COLO829 (cell line): Measurements from ENCODE around the gene TNFRSF11A.

ENCODE experiments used
- DNase-seq: peaks from one replicate; pipeline ENCODE4 v3.0.0; 2012; ENCODE audit warnings: low spot score

The TNFRSF11A gene

GRCh38 chr18:62384068-62384467 is 59.0 kb downstream of the TNFRSF11A start:
- no peak for DNase-seq

GRCh38 chr18:62384610-62385097 is 59.5 kb downstream of the TNFRSF11A start:
- no peak for DNase-seq

- DNase-seq, result no peak
These were observed 61.0 kb downstream of the TNFRSF11A start for GRCh38 chr18:62386091-62386490.

DNA sequence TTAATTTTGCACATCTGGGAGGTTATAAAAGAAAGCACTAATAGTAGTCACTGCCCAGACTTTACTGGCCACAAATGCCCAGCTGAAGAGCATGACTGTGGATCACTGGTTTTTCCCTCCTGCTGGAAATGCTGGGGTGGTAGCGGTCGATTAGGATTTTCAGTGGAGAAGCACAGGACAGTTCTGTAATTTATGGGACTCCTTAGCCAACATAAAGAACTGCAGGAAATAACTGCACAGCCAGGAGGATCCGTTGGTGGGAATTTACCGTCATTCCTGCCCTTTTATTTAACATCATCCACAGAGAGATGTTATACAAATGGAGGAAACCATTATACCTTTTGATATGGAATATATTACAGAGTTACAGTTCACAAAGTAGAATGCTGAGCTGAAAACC is 61.5 kb downstream of the TNFRSF11A start:
- no peak for DNase-seq

GRCh38 chr18:62387257-62387656 is 62.1 kb downstream of the TNFRSF11A start:
- DNase-seq, result no peak

DNA sequence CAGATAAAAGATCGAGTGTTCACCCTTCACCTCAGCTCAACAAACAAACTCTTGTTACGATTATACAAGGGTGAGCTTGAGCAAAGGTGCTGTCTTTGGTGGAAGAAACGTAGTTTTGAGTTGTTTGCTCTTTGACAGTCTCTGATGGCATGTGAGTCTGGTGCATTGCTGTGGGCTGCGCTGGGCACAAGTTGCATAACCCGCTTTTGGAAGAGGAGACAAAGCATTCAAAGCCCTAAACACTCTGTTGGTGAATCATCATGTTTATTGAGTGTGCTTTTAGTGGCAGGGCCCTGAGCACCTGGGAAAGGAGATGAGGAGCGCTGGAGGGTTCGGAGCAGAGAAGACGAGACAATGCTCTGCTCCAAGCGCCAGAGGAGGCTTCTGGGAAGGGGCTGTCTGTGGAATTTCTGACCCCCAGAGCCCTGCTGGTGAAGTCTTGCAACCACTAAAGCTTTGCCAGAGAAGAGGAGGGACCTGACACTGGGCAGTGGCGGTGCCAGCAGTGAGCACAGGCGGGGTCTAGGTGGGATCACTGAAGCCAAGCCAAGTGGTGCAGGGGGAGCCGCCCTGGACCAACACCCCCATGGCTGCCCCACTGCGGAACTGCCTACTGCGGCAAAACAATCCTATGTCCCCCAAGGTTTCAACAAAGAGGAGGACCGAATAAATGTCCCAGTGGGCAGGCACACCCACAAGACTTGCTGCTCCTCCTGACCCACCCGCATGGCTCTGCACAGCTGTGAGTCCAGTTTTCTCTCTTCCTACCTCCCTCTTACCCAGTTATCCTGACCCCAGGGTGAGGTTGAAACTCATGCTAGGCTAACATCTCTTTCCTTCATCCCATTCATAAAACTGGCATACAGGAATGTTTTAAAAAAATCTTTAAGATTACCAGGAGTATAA is 64.0 kb downstream of the TNFRSF11A start:
- no peak for DNase-seq

GRCh38 chr18:62389761-62390481 is 64.8 kb downstream of the TNFRSF11A start:
- DNase-seq, result no peak

DNA sequence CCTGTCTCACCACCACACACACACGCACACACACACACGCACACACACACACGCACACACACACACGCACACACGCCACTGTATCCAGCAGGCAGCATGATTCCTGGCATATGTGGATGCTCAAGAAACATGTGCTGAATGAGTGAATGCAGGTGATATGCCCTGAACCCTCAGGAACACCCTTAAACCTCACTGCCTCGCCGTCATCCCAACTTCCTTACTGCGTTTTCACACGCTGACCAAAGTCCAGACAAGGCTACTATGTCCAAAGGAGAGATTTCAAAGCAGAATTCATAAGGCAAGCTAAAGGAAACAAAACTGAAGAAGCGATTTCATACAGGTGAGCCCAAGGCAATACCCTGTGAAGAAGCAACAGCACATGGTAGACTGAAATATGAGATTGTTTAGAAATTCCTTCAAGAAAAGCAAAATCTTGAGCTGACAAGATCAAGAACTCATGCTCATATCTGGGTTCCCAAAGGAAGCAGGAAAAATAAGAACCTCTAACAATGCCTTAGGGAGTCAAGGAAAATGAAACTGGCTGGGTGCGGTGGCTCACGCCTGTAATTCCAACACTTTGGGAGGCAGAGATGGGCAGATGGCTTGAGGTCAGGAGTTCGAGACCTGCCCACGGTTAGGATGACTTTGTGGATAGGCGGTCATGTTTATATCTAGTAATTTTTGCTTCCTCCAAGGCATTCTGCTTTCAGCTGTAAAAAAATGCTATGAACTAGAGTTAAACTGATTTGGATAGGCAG is 69.1 kb downstream of the TNFRSF11A start:
- no peak for DNase-seq

GRCh38 chr18:62396381-62396780 is 71.3 kb downstream of the TNFRSF11A start:
- DNase-seq, result no peak

DNA sequence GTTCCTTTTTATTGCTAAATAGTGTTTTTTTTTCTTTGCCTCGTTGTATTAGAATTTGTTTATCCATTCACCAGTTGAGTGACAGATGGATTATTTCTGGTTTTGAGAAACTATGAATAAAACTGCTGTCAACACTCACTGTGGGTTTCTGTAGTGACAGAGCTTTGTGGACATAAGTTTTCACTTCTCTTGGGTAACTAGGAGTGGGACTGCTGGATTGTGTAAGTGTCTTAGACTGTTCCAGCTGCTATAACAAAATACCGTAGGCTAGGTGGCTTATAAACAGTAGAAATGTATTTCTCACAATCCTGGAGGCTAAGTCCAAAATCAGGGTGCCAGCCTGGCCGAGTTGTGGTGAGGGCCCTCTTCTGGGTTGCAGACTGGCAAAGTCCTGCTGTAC is 71.9 kb downstream of the TNFRSF11A start:
- no peak for DNase-seq

DNA sequence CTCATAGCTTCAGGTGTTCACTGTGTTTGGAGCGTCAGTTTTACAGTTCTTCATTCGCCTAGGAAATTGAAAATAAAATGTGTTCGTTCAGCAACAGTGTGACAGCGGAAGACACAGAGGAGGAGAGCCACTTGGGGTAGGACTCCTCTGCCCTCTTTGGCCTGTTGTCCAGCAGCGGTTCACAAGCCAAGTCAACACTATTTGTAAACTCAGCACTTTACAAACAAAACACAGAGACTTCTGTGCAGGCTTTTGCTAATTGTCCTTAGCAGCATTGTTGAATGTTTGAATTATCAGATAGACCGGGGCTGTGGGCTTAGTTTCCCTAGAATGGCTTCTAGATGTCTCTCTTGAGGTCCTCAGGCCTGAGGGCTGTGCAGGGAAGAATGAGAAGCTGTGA is 73.2 kb downstream of the TNFRSF11A start:
- DNase-seq, result no peak

DNA sequence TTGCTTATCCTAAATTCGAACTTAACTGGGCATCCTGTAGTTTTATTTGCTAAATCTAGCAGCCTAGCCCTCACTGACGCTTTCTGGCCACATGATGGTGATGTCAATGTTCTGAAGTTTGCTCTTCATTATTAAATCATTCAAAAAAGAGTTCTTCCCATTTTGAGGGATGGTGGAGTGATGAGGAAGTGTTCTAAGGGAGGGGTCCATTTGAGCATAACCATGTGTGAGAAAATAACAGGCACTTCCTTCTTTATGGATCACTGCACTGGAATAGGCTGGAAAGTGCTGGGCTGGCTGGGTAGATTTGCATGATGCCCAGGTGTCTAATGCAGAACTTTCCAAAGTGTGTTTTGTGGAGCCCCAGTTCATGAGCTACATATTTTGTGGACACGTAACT is 74.2 kb downstream of the TNFRSF11A start:
- no peak for DNase-seq

- DNase-seq, result no peak
These were observed 74.7 kb downstream of the TNFRSF11A start for GRCh38 chr18:62399781-62400308.

- DNase-seq, result no peak
These were observed 75.8 kb downstream of the TNFRSF11A start for GRCh38 chr18:62400916-62401315.

DNA sequence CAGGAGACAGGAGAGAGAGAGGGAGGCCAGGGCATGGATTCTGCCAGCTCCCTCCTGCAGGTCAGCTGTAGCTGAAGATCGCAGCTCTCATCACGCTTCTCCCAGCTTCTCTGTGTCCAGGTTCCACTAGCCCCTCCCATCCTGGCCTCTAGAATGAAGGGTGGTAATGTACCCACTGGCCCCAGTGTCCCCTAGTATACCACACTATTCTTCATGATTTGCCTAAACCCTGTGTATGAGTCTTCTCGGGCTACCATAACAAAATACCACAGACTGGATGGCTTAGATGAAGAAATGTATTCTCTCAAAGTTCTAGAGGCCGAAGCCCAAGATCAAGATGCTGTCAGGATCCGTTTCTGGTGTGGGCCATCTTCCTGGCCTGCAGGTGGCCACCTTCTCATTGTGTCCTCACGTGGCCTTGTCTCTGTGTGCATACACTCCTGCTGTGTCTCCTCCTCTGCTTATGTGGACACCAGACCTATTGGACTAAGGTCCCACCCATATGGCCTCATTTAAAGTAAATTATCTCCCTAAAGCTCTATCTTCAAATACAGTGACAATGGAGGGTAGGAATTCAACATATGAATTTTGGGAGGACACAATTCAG is 77.3 kb downstream of the TNFRSF11A start:
- DNase-seq, result no peak

- DNase-seq, result no peak
These were observed 78.0 kb downstream of the TNFRSF11A start for GRCh38 chr18:62403120-62403519.

GRCh38 chr18:62404881-62405280 is 79.8 kb downstream of the TNFRSF11A start:
- DNase-seq, result no peak

DNA sequence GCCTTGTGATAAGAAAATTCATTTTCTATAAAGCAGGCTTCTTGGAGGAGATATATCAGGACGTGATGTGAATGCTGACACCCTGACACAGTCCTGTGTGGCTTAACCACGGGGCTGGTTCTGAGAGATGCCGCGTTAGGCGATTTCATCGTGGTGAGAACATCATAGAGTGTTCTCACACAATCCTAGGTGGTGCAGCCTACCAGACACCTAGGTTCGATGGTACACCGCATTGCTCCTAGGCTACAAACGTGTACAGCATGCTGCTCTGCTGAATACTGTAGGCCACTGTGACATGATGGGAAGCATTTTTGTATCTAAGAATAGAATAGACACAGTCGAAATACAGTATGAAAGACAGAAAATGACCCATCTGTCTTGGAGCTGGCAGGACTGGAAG is 82.5 kb downstream of the TNFRSF11A start:
- no peak for DNase-seq

GRCh38 chr18:62409821-62410220 is 84.7 kb downstream of the TNFRSF11A start:
- DNase-seq, result no peak

- DNase-seq, result no peak
These were observed 87.3 kb downstream of the TNFRSF11A start for GRCh38 chr18:62412231-62412979.

- DNase-seq, result no peak
These were observed 88.1 kb downstream of the TNFRSF11A start for GRCh38 chr18:62413206-62413605.
